GM18526 (cell line): Measurements from ENCODE around the gene GLP1R.

Source experiments
- POLR2A ChIP-seq: IDR thresholded peaks from 3 replicates; pipeline ENCODE4 v1.6.1; 2011; ENCODE audit not compliant: insufficient read length; ENCODE audit errors: extremely low read depth

Gene GLP1R

DNA sequence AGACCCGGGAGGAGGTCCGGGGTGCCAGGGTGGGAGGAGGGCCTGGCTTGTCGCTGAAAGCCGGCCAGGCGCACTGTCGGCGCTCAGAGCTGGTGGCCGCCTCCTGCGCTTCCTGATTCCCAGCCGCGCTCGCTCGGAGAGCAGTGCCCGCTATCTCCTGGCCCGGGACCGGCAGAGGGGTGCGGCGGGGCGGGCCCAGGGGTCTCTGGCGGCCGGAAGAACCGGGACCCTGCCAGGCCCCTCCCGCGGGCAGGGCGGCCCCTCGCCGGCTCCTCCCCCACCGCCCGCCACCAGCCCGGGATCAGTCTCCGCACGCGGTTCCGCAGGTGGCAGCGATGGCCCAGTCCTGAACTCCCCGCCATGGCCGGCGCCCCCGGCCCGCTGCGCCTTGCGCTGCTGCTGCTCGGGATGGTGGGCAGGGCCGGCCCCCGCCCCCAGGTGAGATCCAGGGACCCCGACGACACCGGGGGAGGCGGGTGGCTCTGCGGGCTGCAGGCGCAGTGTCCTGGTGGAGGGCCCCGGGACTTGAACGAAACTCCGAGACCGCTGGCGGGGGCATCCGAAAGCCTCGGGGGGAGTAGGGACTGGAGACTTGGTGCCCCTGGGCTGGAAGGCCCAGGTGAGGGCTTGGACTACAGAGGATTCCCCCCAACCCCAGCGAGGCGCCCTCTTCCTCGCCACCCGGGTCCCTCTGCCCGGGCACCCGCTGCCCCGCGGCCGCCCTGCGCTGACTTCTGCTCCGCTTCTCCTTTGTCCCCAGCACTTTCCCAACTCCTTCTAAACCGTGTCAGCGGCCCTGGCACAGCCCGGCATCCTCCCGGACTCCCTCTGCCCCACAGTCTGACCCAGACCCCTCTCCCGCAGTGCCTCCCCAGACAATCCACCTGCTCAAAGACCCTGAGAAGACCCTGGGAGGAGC lies at the start of gene GLP1R:
TSS of gene GLP1R (plus strand) at position 301 of the 919 bp plus-strand sequence. CDS start at position 361, 60 bp downstream.
- TF ChIP-seq POLR2A, result no peak

DNA sequence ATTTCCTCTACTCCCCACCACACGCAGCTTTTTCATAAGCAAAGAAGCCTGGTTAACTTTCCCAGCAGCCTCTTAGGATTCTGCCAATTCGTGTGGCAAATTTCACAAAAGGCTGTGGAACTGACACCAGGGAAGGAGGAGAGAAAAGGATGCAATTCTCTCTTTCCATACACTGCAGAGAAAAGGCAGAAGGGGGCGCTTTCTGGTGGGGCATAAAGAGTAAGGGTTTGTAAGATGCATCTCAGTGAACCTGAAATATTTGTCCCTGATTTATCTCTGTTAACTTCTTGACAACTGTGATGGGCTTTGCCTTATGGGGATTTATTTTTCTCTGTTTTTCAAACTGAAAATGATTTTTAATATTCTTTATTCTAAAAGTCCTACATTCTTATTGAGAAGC lies 45.5 kb upstream of the GLP1R start:
- TF ChIP-seq POLR2A, result no peak

DNA sequence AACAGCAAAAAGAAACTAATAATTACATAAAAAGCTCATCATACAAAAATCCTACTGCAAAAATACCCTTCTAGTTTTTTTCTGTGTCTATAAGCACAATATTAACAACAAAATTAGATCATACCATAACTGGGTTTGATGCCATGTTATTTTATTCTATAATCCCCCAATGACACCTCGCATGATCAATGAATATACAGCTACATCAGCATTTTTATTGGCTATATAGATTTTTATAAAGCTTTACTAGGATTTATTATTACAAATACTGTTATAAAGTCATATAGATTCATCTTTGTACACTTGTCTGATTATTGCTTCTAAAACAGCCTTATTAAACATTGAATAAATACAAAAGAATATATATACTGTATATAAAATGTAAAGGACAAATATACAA lies 45.1 kb upstream of the GLP1R start:
- no peak for TF ChIP-seq POLR2A

- TF ChIP-seq POLR2A, result no peak
Observed at GRCh38 chr6:39004801-39005200, 43.8 kb upstream of the GLP1R start.

DNA sequence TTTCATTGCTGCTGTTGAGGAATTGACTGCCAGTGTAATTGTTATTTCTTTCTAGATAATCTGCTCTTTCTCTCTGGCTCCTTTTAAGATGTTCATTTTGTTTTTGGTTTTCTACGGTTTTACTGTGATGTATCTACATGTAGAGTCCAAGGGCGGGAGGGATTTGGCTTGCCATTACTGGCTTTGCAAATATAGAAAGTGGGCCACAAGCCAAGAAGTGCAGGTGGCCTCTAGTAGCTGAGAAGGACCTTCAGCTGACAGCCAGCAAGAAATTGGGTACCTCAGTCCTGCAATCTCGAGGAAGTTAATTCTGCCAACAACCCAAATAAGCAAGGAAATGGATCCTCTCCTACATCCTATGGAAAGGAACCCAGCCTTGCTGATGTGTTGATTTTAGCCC lies 42.8 kb upstream of the GLP1R start:
- TF ChIP-seq POLR2A, result no peak

DNA sequence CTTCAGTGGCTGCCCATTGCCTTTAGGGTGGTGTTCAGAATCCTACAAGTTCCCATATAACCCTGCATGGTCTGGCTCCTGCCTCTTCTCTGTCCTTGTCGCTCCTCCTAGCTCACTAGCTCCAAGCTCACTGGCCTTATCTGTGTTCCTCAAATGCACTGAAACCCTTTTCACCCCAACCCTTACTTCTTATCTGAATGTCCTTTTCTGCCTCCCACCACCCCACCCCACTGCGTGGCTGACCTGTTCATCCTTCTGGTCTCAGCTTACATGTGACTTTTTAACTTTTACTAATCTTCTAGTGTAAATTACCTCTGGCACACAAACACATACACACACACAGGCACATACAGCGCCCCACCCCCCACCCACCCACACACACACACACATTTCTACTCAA lies 41.0 kb upstream of the GLP1R start:
- no peak for TF ChIP-seq POLR2A

DNA sequence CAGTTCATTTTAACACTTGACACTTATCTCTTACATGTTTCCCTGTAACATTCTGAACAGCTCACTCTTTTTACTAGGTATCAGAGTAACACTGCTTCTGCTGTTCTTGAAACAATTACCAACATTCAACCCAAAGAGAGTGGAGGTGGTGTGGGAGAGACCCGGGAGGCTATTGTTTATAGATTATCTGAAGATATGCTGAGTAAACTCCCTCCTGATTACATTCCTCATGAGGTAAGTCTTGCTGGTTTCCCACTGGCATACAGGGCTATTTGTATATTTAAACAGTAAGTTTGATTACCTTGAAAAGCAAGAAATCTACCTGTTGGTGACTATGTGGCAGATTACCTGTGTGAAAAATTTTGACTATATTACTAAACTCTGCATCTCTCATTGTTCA lies 39.8 kb upstream of the GLP1R start:
- no peak for TF ChIP-seq POLR2A

DNA sequence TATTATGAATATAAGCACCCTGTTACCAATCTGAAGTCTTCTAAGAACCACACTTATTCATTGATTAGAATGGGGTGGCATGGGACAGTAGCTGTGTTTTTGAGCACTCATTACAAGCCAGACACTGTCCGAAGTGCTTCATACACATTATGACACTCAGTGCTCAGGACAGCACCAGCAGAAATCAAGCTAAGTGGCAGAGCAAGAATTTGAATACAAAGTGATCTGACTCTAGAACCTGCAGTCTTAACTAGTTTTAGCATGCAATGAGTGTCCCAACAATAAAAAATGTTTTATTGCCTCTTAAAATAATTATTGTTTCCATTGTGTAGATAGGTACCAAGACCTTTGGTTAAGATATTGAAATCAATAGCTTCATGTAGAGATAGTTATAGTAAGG lies 39.1 kb upstream of the GLP1R start:
- no peak for TF ChIP-seq POLR2A

DNA sequence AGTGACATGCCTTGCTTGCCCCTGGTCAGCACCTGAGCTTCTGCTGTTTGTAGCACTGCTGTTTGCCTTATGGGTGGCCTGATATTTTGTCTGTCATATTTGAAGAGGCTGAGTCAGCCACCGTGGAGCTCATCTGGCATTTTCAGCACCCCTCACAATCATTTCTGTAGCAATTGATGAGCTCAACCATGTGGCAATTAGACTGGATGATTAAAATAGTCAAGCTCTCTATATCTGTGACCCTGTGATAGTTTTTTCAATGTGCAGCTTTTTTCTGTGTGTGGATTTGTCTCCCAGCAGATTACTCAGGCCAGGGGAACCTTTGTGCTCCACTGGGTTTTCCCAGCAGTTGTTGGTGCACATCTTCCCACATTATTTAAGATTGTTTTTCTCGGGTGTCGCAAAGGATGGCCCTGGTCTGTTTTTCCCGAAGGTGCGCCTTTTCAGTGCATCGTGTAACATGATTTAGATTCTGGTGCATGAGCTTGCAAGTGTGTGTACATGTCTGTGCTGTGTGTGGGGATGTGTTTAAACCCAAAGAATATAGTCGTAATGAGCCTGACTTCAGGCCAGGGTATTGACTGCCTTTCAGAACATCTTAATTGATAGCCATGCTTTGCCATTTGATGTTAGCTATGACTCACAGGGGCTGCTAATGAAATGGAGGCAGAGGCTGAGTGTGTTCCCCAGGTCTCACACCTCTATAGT lies 31.6 kb upstream of the GLP1R start:
- TF ChIP-seq POLR2A, result no peak

- TF ChIP-seq POLR2A, result no peak
Observed at GRCh38 chr6:39017547-39017880, 31.1 kb upstream of the GLP1R start.

GRCh38 chr6:39018103-39018502 lies 30.5 kb upstream of the GLP1R start:
- TF ChIP-seq POLR2A, result no peak

- TF ChIP-seq POLR2A, result no peak
Observed at GRCh38 chr6:39020136-39020535, 28.4 kb upstream of the GLP1R start.

DNA sequence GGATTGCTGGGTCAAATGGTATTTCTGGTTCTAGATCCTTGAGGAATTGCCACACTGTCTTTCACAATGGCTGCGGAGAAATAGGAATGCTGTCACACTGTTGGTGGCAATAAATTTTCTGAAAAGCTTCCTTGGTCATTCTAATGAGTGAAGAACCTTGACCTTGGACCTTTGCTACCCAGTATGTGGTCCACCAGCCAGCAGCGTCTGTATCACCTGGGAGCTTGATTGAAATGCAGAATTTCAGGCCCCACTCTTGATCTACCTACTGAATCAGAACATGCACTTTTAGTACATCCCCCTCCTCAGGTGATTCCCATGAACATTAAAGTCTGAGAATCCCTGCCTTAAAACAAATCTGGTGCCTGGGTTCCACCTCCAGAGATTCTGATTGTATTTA lies 27.5 kb upstream of the GLP1R start:
- TF ChIP-seq POLR2A, result no peak

DNA sequence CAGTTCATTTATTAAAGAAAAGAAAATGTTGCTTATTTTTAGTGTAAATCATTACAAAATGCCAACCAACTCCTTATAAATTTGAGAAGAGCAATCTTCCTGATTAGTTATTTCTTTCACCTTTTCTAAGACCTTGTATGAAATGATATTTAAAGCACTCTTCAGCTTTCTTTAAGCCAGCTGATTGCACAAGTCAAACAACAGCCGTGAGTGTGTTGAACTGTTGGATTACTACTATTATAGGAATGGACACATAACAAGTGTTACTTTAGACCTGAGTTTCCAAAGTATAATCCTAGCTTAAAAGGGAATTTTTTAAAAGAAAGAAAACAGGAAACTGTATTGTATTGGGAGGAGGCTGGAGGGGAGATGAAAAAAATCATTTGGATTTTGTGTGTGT lies 26.8 kb upstream of the GLP1R start:
- no peak for TF ChIP-seq POLR2A

GRCh38 chr6:39026175-39026574 lies 22.4 kb upstream of the GLP1R start:
- TF ChIP-seq POLR2A, result no peak
